ENCODE measurements around the gene MBD6. TPM values are rescaled to one million over a fixed set of nuclear protein-coding genes. Genes with fewer than 3 reads are reported as not detected.

The MBD6 gene
- total RNA-seq, 1 experiment from 2014 or later = 66.8 TPM

- Histone ChIP-seq H3K9ac (ENCODE audit: extremely low read depth, insufficient read length, low read length) (no peak overlapping the region), H2BK15ac (ENCODE audit: low read depth, low read length) (no peak overlapping the region), H3K9me3 (ENCODE audit: control insufficient read depth, low read depth, low read length) (no peaks in the 10 kb centered on the region), H2BK12ac (ENCODE audit: insufficient read length, low read depth, low read length) (no peak overlapping the region), H3K27ac (ENCODE audit: insufficient read length, low read depth, low read length) (no peak overlapping the region), H3K27me3 (ENCODE audit: insufficient read depth, low read length) (peaks cover 37% of the 10 kb centered on the region), H3K14ac (ENCODE audit: insufficient read depth, low read length) (no peak overlapping the region), H4K5ac (ENCODE audit: insufficient read length, low read depth, low read length) (no peak overlapping the region), H3K4me1 (ENCODE audit: insufficient read depth, low read length) (no peaks in the 10 kb centered on the region; the same call in 1 of the 2 replicates), H3K4ac (ENCODE audit: low read depth, low read length) (no peak overlapping the region), H3K23ac (ENCODE audit: insufficient read length, low read depth, low read length) (no peak overlapping the region), H3K18ac (ENCODE audit: insufficient read length, low read depth, low read length) (no peak overlapping the region), H2BK20ac (ENCODE audit: low read depth, low read length, poor library complexity, severe bottlenecking) (no peak overlapping the region), H2BK5ac (ENCODE audit: insufficient read length, low read length) (no peak overlapping the region), H4K20me1 (ENCODE audit: control insufficient read depth, insufficient read depth, insufficient read length) (peaks cover 3% of the 10 kb centered on the region), H3K79me2 (ENCODE audit: insufficient read depth, low read length) (no peaks in the 10 kb centered on the region), H2BK120ac (ENCODE audit: low read depth, low read length, poor library complexity, severe bottlenecking) (no peak overlapping the region), H4K8ac (replicated peaks; ENCODE audit: insufficient read length, low read depth, low read length) (no peak overlapping the region), H4K91ac (ENCODE audit: insufficient read length, low read depth, low read length) (no peak overlapping the region), H2AK5ac (ENCODE audit: insufficient read length, low read length) (no peak overlapping the region), H2AFZ (ENCODE audit: low read length) (no peak overlapping the region), H3K79me1 (ENCODE audit: insufficient read depth, low read depth, low read length, poor library complexity, severe bottlenecking) (no peaks in the 10 kb centered on the region), H3T11ph (ENCODE audit: low read length) (no peak overlapping the region), H3K23me2 (ENCODE audit: insufficient read length, low read depth, low read length, poor library complexity, severe bottlenecking) (peaks cover 15% of the 10 kb centered on the region), H3K4me2 (ENCODE audit: insufficient read depth, insufficient read length, low read length) (peak overlapping the region; percentile 62), H3K56ac (ENCODE audit: insufficient read length, low read depth, low read length) (no peak overlapping the region)
- H3K36me3 Mint-ChIP-seq (ENCODE audit: insufficient read depth in 1 of 3, low read depth in 3 of 3) = no peaks in the 10 kb centered on the region; a peak in 2 of 7 replicates
- no peak for DNase-seq
- H3K9me3 Mint-ChIP-seq = no peaks in the 10 kb centered on the region
- H3K4me1 Mint-ChIP-seq = peaks cover 21 to 22% of the 10 kb centered on the region in 2 experiments
- peak overlapping the region in 1 of 2 experiments; percentile 80; a peak in 3 of 5 replicates for H3K4me3 Mint-ChIP-seq
- no peak overlapping the region for H3K27ac Mint-ChIP-seq
- no CpG with 5 or more reads among the region's 7 CpGs for WGBS (ENCODE audit: extremely low coverage, insufficient read length, low lambda C conversion rate)
- H3K27me3 Mint-ChIP-seq (ENCODE audit: low read depth) = peaks cover 82% of the 10 kb centered on the region
- no peak for TF ChIP-seq CTCF (conservative IDR thresholded peaks at IDR 0.05)
Observed at GRCh38 chr12:57474862-57475261, 47.8 kb upstream of the MBD6 start.

Data from H9 (cell line).